HuH-7.5 (cell line): Measurements from ENCODE around the gene DNAAF2.
A peak's percentile ranks its signal among the peaks of the same experiment; 100 is the strongest.
"Not testable (repeated sequence)": the region's sequence is repeated elsewhere in the genome, so short reads cannot be mapped to it uniquely, and the experiment has no call there.

Experiments
- DNase-seq: peaks from one replicate; pipeline ENCODE4 v3.0.0; 2011; ENCODE audit warnings: low spot score

The DNAAF2 gene

GRCh38 chr14:49622022-49622607, 12.9 kb downstream of the DNAAF2 start:
- no peak for DNase-seq

GRCh38 chr14:49621114-49621881, 13.7 kb downstream of the DNAAF2 start:
- DNase-seq: no peak

DNA sequence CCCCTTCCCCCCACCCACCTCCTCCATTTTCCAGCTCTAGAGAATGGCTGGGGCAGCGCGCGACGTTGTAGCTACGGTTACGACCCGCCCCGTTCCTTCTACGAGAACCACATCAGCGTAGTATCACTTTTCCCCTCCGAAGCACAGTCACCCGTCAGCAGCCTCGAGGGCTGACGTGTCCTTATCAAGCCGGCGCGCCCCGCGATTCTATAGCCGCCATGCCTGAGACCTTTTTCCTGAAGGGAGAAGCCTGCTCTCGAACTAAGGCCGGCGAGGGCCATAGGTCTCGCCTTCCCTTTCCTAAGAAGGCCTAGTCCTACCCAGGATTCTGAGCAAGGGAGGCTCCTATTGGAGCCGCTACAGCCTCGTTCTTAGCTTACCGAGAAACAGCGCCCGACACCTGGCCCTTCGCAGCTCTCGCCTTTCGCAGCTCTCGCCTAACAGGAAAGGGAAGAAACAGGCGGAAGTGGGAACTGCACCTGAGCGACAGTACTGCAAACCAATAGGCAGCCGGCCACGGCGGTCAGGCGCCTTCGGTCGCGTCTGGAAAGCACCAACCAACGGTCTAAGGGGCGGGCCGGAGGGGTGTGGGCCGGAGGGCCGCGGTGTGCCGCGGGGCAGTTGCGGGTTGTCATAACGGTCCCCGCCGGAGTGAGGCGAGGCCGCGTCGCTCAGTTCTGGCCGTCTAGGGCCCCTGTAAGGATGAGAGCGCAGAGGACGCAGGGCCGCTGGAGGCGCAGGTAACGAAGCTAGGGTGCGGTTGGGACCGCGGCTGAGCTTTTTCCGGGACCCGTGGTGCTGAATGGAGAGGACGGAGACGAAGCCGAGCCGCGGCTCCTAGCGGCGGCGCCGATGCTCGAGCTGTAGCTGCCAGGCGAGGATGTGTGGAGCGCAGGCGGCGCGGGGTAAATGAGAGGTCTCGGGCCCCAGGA, 14.6 kb downstream of the DNAAF2 start, which contains the start of the genes MGAT2 and RPL36AL:
TSS of gene MGAT2 (plus strand) at position 618 of the 932 bp plus-strand sequence. CDS start 470 bp downstream, outside the sequence.
TSS of gene RPL36AL (minus strand) at position 445 of the 932 bp plus-strand sequence. CDS start 1,522 bp downstream, outside the sequence.
- peak; percentile 91 for DNase-seq

GRCh38 chr14:49619730-49620129, 15.3 kb downstream of the DNAAF2 start:
- no peak for DNase-seq

DNA sequence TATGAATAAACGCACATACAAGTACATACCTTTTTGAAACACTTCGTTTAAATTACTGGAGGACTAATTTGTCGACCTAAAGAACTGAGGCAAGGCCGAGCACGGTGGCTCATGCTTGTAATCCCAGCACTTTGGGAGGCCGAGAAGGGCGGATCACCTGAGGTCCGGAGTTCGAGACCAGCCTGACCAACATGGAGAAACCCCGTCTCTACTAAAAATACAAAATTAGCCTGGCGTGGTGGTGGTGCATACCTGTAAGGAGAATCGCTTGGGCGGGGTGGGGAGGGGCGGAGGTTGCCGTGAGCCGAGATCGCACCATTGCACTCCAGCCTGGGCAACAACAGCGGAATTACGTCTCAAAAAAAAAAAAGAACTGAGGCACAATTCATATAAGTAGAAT, 15.8 kb downstream of the DNAAF2 start:
- not testable (repeated sequence) for DNase-seq

GRCh38 chr14:49617852-49618519, 17.1 kb downstream of the DNAAF2 start:
- no peak for DNase-seq

DNA sequence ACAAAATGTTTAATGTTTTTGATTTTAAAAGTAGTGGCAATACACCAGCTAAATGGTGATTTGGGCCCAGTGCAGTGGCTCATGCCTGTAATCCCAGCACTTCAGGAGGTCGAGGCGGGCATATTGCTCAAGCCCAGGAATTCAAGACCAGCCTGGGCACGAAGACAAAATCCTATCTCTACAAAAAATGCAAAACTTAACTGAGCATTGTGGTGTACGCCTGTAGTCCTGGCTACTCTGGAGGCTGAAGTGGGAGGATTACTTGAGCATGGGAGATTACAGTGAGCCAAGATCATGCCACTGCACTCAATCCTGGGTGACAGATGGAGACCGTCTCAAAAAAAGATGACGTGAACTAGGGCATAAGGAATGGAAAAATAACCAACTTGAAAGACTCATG, 19.3 kb downstream of the DNAAF2 start:
- DNase-seq: no peak

GRCh38 chr14:49614196-49614595, 20.8 kb downstream of the DNAAF2 start:
- DNase-seq: no peak

DNA sequence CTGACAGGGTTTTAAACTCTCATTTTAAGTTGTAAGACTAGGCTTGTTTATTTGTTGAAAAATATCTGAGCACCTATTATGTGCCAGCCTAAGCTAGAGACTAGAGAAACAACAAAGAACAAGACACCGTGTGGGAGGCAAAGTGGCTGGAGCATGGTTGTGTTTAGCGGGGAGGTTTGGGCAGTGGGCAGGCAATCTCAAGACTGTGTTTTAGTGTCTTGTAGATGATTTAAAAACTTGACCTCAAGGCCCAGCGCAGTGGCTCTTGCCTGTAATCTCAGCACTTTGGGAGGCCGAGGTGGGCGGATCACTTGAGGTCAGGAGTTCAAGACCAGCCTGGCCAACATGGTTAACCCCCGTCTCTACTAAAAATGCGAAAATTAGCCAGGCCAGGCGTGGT, 22.4 kb downstream of the DNAAF2 start:
- no peak for DNase-seq

- DNase-seq: no peak
Measured at GRCh38 chr14:49612251-49612650, 22.8 kb downstream of the DNAAF2 start.

- no peak for DNase-seq
Measured at GRCh38 chr14:49607583-49607982, 27.5 kb downstream of the DNAAF2 start.

GRCh38 chr14:49598485-49599300, 36.4 kb downstream of the DNAAF2 start, which contains the start of gene LRR1:
Gene LRR1 (plus strand): TSS chr14:49598940. CDS start chr14:49599021, 81 bp downstream.
- peak; percentile 56 for DNase-seq

GRCh38 chr14:49598189-49598484, 36.9 kb downstream of the DNAAF2 start:
- DNase-seq: no peak

DNA sequence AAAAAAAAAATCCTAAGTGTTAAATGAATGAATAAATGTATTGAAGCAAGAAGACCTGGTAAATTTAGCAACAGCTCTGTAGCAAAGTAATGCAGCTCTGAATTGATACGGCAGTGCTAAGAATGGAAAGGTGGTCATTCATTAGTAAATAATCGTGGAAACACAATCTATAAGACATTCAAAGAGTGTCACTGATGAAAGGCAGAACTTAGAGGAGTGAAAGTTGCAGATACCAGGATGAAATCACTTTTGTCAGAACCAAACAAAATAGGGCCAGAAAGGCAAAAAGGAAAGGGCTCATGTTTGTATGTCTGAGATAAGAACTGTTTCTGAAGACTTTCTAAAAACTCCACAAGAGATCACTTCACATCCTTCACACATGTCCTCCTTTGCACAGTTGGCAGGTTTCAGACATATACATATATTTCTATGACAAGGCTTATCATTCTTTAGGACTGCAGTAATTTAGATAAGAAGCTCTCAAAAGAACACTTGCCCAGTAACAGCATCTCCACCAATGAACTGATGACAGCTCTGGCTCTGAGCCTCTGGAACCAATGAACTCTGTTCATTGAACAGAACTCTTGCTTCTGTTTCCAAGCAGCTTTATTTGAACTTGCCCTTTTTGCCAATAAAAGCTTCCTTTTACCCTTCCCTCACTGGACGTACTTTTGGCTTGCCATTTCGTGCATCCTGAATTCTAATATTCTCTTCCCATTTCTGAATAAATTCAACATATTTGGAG, 40.5 kb downstream of the DNAAF2 start:
- no peak for DNase-seq

DNA sequence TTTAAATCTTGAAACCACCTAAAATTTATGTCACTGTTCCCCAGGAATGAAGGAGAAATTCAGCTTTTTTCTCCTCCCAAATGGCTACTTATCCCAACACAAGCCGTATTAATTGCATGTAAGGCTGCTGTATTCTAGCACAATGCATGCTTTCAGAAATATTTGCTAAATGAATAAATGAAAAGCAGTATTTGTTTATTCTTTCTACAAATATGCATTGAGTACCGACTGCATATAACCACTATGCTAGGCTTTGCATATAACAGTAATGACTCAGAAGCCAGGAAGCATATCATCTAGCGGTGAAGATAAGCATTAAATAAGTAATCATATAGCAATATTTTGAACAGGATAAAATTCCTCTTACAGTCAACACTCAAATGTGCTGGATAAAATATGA, 42.0 kb downstream of the DNAAF2 start:
- DNase-seq: no peak

DNA sequence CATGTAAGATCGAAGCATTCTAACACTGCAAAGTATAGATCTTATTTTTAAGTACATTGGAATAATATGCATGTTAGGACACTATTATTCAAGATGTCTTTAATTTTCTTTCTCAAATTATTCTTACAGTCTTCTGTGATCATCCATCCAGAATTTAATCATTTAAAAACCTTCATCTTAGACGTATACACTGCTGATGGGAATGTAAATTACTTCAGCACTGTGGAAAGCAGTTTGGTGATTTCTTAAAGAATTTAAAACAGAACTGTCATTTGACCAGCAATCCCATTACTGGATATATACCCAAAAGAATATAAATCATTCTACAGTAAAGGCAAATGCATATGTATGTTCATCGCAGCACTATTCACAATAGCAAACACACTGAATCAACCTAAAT, 45.7 kb downstream of the DNAAF2 start:
- no peak for DNase-seq

DNA sequence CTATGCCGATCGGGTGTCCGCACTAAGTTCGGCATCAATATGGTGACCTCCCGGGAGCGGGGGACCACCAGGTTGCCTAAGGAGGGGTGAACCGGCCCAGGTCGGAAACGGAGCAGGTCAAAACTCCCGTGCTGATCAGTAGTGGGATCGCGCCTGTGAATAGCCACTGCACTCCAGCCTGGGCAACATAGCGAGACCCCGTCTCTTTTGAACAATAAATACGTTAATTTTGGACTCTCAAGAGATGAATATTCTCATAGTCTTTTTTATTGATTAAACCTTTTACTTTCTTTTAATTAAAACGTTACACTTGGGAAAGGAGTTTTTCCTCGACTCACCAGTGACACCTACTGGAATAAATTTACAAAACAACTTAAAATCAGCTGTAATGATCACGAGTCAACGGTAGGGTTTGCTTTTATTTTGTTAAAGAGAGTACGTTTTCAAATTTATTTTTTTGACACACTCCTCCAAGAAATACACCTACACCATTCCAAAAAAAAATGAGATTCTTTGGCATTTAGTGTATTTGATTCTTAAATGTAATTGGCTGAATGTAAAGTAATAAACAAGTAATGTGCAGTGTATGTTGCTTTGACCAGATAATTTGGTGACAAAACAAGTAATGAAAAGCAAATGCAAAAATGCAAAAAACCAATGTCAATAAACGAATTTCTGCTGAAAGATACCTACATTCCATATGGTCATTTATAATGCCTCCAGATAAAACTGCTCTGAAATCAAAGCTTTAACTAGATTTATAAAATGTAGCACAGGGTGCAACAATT, 48.2 kb downstream of the DNAAF2 start:
- DNase-seq: no peak

DNA sequence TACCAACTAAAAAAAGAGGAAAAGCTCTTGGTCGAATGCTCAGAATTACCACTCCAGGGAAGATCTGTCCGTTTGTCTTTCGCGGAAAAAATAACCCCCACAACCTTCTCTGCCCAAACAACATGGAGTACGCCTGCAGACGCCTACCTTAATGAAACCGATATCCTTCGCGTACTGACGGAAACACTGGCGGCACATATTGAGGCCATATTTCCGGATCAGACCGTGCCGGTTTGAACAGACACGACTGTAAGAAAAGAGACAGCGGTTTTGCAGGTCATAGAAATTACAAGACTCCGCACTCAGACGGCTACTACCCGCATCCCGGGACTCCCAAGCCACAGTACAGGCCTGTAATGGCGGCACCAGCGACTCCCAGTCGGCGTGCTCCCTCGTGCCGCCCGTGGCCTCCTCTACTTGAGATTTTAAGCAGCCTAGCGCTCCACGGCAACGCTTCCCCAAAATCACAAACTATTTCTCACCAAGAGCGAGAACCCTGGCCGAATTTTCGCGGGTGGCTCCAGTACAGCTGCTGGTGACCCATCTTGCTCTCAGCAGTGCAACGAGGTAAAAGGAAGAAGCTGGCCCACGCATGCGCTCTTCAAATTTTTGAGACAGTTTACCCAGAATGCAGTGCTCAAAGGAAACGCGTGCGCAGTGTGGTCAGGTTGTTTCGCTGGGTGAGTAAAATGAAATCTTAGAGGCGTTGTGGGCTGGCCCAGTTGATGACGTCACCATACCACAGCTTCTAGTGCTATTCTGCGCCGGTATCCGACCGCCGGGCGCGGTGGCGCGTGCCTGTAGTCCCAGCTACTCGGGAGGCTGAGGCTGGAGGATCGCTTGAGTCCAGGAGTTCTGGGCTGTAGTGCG, 49.0 kb downstream of the DNAAF2 start, which contains the start of gene RPS29:
TSS of gene RPS29 (minus strand) at position 578 of the 870 bp plus-strand sequence. CDS start at position 544, 34 bp downstream.
- DNase-seq: peak; percentile 56
